GM03348 (cell line): ENCODE results near the gene GALNT13.

ENCODE experiments used
- DNase-seq: peaks from one replicate; pipeline ENCODE4 v3.0.0; 2012; ENCODE audit warnings: low spot score

GALNT13 gene

DNA sequence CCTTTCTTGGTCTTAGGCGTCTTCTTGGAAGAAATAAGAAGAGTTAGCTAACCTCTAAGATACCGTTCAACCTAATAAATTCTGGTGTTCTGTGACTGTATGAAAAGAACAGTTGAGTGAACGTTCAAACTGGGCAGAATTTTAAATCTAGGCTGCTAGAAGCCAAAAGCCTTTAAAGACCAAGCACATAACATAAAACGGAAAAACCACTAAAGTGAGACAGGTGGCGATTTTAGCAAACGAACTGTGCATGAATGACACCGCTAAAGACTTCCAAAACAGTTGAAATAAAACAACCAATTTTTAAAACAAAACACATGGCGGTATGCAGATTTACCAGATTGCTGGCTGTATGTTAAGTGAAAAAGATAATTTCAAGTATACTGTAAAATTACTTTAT lies 73.1 kb downstream of the GALNT13 start:
- DNase-seq = no peak

DNA sequence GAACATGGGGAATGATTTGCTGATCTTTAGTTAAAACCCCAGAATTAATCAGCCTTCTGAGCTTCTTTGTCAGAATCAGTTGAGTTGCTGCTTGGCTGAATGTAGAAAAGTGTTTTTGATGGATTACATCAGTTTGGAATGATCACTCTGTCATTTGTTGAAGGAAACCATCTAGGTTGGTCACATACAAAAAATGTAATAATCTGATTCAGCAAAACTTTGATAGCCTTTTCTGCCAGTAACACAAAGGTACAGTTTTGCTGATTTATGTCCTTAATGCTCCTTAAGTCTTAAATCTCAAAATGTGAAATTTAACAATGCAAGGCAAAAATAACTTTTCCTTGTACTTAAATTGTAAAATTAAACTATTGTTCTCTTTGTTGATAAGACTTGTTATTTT lies 74.3 kb downstream of the GALNT13 start:
- DNase-seq = no peak

DNA sequence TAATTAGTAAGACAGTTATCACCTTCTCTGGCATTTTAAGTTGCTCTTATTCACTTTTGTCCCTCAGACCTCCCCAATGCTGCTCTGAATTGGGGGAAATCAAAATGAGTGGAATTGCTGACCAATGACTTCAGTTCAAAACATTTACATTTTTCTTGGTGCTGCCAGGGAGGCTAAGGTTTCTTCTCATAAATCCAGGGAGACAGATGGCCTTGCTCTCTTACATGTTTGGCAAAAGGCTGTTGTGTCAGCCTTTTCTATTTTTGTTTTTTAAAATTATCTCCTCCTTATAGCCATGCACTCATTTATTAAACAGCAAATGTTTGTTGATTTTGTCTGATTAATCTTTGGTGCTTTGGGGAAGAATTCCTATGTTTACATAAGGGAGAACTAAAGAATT lies 82.0 kb downstream of the GALNT13 start:
- DNase-seq = no peak

DNA sequence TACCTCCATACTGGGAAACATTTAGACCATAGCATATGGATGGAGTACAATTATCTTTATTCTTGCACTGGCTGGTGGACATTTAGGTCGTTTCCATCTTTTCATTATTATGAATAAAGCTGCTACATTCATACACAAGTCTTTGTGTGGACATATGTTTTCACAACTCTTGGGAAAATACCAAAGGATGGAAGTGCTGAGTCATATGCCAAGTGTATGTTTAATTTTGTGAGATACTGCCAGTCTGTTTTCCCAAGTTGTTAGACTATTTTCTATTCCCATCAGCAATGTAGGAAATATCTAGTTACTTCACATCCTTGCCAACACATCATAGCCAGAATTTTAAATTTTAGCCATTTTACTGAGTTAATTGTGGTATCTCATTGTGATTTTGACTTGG lies 91.5 kb downstream of the GALNT13 start:
- no peak for DNase-seq

DNA sequence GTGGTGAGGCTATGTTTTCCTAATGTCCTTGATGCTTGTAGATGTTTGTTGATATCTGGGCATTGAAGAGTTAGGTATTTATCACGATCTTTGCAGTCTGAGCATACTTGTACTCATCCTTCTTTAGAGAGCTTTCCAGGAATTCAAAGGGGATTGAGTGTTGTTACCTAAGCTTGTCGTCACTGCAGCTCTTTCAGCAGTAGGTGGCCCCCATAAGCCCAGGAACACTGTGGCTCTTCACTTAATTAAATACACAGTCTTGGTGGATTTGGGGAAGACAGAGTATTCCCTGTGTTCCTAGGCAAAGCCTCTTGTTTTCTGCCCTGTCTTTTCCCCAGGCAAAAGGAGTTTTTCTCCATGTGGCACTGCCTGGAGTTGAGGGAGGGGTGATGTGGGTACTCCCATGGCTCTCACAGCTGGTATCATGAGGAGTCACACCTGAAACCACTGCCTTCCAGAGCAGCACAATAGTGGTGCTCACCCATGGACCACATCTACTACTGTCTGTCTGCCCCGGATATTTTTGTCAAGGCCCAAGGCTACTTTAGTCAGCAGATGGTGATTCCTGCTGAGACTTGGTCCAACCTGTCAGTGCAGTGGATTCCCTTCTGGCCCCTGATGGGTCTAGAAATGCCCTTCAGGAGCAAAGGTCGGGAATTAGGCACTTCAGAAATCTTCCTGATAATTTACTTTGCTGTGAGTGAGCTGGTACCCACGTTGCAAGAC lies 95.7 kb downstream of the GALNT13 start:
- DNase-seq = no peak

DNA sequence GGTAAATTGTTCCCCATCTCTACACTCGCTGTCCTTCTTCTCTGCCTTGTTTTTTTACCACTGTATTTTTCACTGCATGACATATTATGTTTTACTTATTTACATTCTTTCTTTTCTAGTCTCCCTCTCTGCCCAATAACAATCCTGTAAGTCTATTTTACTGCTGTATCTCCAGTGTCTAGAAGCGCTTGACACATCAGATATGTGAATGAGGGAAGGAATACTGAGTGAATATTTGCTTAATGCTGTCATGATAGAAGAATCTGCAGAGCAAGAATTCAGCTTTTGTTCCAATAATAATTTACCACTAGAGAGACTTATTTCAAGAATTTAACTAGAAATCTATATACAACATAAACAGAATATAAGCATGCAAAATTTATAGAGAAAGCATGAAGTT lies 99.5 kb downstream of the GALNT13 start:
- DNase-seq = no peak

DNA sequence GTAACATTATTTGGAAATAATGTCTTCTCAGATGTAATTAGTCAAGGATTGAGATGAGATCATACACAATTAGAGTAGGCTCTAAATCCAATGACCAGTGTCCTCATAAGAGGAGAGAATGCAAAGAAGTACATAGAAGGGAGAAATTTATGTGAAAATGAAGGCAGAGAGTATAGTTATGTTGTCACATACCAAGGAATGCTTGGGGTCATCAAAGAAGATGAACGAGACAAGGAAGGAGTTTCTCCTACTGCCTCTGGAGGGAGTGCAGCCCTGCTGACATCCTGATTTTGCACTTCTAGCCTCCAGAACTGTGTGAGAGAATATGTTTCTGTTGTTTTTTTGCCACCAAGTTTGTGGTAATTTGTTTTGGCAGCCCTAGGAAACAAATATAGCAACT lies 100.1 kb downstream of the GALNT13 start:
- no peak for DNase-seq

DNA sequence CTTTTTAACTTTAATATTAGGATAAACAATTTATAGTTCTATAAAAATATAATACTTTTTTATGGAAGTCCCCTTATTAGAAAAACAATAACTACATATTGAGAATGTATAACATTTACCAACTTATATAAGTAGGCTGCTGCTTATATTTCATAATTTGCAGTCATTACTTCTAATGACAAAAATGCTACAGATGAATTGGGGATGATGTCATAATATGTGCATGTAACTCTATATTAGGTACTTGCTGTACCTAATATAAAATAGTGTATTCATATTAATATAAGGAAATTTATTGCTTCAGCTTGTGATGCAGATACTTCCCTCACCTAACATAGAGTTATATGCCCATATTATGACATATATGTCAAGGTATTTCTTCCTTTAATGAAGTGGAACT lies 100.7 kb downstream of the GALNT13 start:
- no peak for DNase-seq

DNA sequence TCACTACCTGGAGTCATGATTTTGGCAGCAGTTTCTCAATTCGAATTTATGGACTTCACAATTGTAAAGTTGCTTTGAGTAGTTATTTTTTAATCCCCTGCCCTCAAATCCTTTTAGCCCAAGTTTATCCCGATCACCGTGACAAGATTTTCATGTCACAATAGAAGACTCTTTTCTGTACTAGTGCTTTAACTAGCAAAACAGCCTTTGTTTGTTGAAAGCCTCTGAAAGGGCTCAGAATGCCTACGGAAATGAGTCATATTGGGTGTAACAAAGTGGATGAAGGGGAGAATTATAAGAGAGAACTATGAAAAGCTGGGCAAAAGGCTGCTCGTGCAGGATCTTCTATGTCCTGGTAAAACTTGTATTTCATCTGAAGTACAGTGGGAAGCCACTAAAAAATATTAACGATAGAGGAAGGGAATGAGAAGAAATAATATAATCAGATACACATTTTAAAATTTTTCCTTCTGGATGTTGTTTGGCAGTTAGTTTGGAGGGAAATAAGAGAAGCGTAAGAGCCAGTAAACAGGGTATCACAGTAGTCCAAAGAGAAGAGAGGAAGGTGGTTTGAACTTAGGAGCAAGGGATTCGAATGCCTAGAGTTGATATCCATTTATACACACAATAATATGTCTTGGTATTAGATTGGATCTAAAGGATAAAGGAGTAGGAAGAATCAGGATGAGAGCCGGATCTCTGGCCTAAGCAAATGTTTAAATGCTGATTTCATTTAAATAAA lies 114.9 kb downstream of the GALNT13 start:
- no peak for DNase-seq

DNA sequence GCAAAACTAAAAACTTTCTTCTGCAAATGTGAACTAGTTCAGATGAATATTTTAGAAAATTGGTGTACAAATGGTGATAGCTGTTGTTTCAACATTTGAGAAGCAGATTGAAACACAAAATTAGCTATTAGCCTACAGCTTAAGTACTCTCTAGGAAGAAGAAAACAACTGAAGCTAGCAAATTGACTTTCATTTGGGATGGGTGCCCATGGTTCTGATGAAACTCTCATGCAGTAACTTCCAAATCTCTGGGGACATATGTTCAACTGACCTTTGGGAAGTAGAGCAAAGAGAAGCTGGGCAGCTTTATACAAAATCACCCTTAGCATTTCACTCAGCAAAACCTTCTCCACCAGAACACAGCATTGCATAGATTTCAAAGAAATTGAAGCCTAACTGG lies 119.0 kb downstream of the GALNT13 start:
- no peak for DNase-seq

DNA sequence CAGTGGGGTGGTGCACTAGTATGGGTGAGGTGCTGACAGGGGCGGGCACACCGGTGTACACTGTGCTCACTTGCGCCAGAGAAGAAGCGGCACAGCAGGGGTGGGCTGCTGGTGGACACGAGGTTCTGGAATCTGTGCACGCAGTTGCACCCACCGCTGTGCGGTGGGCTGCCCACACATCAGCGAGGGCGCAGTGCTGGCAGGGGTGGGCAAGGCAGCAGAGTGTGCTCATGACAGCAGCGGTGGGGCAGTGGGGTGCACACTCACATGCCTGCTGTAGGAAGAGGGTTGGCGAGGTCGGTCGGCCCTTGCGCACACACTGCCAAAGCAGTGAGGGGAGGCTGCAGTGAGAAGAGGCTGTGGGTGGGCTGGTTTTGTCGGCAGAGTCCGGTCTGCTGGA lies 141.8 kb downstream of the GALNT13 start:
- no peak for DNase-seq

DNA sequence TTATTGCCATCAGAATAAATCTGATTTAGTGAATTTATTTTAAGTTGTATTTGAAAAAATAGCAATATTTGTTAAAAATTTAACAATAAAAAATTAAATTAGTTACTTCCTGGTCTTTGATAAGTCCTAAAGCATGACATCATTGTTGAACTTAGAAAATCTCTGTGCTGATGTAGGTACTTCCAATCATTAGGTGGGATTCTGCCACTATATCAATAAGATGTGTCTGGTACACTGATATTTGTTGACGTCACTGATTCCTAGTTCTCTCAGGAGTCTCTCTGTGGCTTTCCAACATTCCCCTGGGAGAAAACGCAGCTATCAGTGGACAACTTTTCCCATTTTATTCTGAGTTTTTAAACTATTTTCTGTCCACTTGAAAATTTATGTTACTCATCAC lies 143.5 kb downstream of the GALNT13 start:
- no peak for DNase-seq

DNA sequence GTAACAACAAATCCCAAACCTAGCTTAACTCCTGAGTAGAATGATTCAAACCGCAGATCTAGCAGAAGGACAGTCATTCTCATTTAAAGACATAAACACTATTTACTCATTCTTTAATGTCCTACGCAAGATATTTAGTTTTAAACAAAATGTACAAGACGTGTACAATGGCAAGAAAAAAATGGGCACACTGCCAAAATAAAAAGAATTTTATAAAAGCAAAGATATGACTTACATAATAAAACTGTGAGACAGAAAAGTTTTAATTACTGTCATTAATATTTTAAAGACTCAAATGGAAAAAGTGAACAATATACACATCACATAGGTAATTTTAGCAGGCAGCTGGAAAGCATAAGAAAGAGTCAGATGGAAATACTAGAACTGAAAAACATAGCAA lies 157.8 kb downstream of the GALNT13 start:
- DNase-seq = no peak

DNA sequence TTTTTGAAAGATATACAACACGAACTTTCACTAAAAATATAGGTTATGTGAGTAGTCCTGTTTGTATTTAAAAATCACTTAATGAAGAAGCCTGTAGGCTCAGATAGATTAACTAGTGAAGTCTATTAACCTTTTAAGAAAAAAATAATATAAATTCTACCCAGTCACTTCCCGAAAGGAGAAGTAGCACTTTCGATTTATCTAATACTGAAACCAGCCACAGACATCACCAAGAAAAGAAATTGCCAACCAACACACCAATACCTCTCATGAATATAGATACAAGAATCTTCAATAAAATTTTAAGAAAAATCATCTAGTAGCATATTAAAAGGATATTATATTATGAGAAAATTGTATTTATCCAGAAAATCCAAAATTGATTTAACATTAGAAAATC lies 160.5 kb downstream of the GALNT13 start:
- no peak for DNase-seq

DNA sequence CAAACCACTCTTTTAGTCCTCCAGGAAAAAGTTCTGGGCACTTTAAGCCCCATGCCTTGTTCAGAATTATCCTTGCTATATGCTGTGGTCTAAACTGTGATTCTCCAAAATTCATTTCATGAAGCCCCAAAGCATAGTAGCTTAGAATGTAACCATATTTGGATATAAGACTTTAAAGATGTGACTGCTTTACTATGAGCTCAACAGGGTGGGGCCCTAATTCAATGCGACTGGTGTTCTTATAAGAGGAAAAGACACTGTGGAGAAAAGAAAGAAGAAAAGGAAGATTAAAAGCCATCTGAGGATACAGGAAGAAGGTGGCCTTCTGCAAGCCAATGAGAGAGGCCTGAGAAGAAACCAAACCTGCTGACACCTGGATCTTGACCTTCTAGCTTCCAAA lies 174.8 kb downstream of the GALNT13 start:
- DNase-seq = no peak

DNA sequence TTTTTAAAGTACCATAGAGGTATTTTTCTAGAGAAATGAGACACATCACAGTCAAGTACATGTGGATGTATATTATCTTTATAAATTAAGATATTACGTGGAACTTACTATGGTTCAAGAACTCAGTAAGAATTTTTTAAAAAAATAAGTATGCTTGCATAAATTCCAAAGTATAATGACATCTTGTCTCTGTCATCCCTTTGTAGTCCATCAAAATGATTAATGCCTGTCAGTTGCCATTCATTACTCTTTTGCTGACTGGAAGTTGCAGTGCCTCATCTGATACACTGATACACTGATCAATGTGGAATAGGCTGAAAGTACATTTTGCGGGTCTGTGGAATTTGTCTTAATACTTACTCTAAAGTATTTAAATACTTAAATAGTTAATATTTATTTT lies 177.2 kb downstream of the GALNT13 start:
- DNase-seq = no peak

DNA sequence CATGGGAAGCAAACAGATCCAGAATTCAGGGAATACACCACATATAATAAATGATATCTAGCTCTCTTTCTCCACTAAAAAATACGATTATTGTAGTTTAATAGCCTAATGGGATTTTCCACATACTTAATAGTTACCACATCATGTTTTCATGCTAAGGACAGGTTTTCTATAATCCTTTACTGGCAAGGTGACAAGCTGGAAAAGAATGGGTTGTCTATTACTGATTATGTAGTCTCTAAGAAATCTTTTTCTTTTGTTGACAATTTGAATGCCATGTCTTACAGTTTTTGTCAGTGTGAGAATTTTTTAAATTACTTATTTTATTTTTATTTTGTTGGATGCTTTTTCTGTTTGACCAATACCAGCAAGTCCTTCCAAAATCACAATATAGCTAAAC lies 177.8 kb downstream of the GALNT13 start:
- DNase-seq = no peak

DNA sequence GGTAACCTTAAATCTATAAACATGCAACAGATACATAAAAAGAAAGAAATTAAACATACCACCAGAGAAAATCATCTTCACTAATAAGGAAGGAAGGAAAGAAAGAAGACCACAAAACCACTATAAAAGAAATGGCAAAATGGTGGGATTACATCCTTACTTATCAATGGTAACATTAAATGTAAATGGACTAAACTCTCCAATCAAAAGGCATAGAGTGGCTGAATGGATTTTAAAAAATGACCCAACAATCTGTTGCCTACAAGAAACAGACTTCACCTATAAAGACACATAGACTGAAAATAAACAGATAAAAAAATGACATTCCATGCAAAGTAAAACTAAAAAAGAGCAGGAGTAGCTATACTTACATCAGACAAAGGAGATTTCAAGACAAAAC lies 195.4 kb downstream of the GALNT13 start:
- no peak for DNase-seq

DNA sequence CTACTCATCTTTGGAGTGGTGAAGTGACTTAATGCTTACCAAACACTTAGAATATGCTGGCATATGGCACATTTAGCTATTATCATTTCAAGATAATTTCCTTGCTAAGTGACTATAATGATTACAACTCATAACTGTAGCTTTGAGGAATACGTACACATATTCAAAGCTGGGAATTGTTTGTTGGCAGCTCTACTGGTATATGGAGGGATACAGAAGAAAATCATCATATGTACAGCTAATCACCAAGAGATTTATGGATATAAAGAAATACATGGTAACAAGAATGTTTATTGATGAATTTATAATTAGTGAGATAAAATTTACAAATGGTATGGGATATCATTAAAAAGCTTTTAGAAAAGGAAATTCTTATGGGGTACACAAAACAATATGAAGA lies 207.2 kb downstream of the GALNT13 start:
- DNase-seq = no peak

DNA sequence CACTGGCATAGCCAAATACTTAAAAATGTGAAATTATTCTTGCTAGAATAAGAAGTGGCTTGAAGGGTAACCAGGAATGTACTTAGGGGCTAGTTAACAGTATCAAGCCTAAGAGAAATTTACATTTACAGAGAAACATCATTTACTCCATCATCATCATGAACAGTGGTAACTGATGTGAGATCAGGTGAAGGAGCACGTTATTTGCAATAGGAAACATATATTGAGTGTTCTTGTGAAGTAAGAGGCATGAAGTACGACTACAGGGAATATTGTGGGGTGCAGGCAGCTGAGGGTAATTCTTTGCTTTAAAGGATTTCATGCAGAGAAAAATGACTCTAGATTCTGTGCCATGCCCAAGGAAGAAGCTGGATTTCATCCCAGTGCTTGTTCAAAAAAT lies 220.8 kb downstream of the GALNT13 start:
- DNase-seq = no peak

DNA sequence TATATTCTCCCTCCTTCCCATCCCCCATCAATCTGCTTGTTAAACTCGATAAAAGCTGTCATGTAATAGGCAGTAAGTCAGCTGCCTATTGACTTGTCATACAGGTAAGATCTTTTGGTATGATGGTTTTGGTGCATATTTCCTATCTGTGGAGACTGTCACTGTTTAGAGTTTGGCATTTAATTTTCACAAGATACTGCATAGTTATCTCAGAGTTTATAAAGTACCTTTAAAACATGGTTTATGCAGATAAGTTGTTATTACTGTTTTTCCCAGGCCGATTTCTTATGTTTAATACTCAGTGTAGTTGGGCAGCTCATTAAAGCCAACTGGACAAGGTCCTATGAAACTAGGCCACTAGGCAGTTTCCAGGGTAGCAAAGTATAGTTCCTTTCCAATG lies 222.1 kb downstream of the GALNT13 start:
- DNase-seq = no peak

DNA sequence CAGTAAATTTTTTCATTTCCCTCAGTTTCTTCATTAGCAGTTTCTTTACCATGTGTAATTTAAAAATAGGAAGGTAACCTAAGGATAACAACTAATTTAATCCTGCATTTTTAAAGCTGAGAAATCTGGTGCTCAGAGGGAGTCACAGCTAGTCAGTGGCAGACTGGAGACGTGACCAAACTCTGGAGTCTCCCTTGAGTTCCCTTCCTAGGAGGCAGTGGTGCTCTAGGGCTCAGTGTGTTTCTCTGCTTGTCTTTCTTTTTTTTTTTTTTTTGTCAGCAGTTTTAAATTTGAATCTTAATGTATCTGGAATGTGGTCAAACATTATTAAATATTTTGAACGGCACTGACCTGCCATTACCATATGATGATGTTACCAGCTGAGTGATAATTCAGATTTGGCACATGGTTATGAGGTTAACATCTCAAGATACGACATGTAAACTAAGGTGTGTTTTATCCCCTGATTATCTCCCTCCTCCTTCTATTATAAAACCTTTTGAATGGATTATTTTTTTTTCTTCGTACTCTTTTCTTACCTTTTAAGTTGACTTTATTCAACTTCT lies 226.2 kb downstream of the GALNT13 start:
- no peak for DNase-seq

DNA sequence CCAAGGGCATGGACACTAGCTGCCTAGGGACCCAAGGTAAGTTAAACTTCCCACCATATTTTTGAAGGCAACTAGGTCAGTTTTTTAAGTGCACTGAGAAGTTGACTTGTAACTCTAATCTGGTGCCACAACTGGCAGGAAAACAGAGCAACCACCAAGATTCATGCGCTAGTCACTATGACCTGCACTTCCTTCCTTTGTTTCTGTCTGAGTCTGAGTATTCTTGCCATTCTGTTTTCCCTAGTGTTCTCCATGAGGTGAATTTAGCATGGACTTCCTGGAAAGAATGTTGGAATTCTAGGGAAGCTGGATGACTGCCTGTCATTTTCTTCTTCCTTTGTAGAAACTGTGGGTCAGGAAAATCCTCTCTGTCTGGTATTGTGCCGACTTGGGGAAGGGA lies 249.0 kb downstream of the GALNT13 start:
- no peak for DNase-seq

DNA sequence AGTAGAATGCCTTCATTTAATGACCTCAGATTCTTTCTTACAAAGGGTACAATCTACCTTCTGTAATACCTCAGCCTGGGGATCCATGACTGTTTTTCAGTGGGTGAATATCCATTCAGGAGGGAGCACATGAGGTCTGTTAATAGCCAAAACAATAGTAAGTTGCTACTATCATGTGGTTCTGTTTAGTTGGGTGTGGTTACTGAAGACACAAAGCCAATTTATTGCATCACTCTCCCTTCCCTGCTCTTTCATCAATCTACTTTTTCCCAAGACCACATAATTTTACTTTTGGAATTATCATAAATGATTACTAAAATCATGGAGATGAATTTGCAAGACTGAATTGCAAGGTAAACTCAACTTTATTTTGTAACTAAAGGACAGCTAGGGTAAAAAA lies 254.2 kb downstream of the GALNT13 start:
- peak; percentile 25 for DNase-seq
